H1 (cell line): Measurements from ENCODE around the gene TRAF5. TPM values are rescaled to one million over a fixed set of nuclear protein-coding genes. Genes with fewer than 3 reads are reported as not detected.

ENCODE experiments used
- BCL11A ChIP-seq, 2 experiments: IDR thresholded peaks; one replicate each; pipeline ENCODE4 v1.6.1; 2011; ENCODE audit warnings: low read depth in 2 of 2, low read length in 2 of 2, mild to moderate bottlenecking in 2 of 2
- CBX8 ChIP-seq: fragments of 300-800, 300-1000 bp; sonication (generic); IDR thresholded peaks from 2 replicates; pipeline ENCODE4 v1.7.1; 2016; ENCODE audit warnings: low read depth, low read length, borderline replicate concordance
- CTCF ChIP-seq, 3 experiments: IDR thresholded peaks; 1 replicate in 2 of 3; 2 replicates in 1 of 3; pipeline versions ENCODE4 v1.5.1 to v1.6.1; 2011; ENCODE audit warnings: low read length in 3 of 3, mild to moderate bottlenecking in 3 of 3, inconsistent platforms in 2 of 3, low read depth in 1 of 3, moderate library complexity in 1 of 3; ENCODE audit not compliant: insufficient read depth in 1 of 3; ENCODE audit errors: control extremely low read depth in 1 of 3
- EZH2 ChIP-seq: fragments of 200-600 bp; sonication (generic); IDR thresholded peaks from 2 replicates; pipeline ENCODE4 v1.7.1; 2012; ENCODE audit warnings: low read depth, mild to moderate bottlenecking, moderate library complexity, low read length, inconsistent platforms; ENCODE audit not compliant: severe bottlenecking
- GTF2F1 ChIP-seq: IDR thresholded peaks from 2 replicates; pipeline ENCODE4 v1.6.1; 2012; ENCODE audit warnings: low read depth, low read length, improper control_type of control experiment, borderline replicate concordance
- HDAC2 ChIP-seq, 2 experiments: fragments of 300-600 bp in 1 of 2; sonication (generic) in 1 of 2; IDR thresholded peaks; 2 replicates each; pipeline ENCODE4 v1.6.1; 2011 to 2012; ENCODE audit warnings: low read depth in 2 of 2, low read length in 2 of 2, mild to moderate bottlenecking in 2 of 2, moderate library complexity in 2 of 2, borderline replicate concordance in 1 of 2, inconsistent platforms in 1 of 2
- SIRT6 ChIP-seq: IDR thresholded peaks from one replicate; pipeline ENCODE4 v1.7.1; 2012; ENCODE audit warnings: low read length, inconsistent platforms
- ZNF274 ChIP-seq: IDR thresholded peaks from 2 replicates; pipeline ENCODE4 v1.7.0; 2012; ENCODE audit warnings: low read length, borderline replicate concordance; ENCODE audit errors: extremely low read depth
- polyA plus RNA-seq, 7 experiments: library from polyadenylated mRNA; depleted of rRNA in 3 of 7; stranded (reverse) in 5 of 7; unstranded in 2 of 7; fragments of >200 nt in 5 of 7; fragments of 200-250 nt in 2 of 7; gene quantifications; 1 replicate in 5 of 7; 2 replicates in 1 of 7; 4 replicates in 1 of 7; pipeline versions ENCODE4 v1.2.1 to v1.2.3, GENCODE V29; 2011 to 2013; ENCODE audit warnings: missing spikeins in 2 of 7, mixed read lengths in 2 of 7
- total RNA-seq: library from RNA; stranded (reverse); fragmentation: NEBNext Ultra II Directional; extraction: Animal tissue kit (Norgen Biotek cat#: 25700); gene quantifications from 2 replicates; pipeline ENCODE4 v1.2.1, GENCODE V29; 2021

Gene TRAF5
- total and polyA plus RNA-seq, 2 of the 8 experiments (the other 6 are each of a cell fraction or from before 2014, with no cell fraction given) = 13.0 to 17.1 TPM

GRCh38 chr1:211329764-211330201, 3.1 kb downstream of the TRAF5 start (continued):
- TF ChIP-seq ZNF274 = no peak
- no peak for TF ChIP-seq GTF2F1
- no peak for TF ChIP-seq SIRT6
- TF ChIP-seq EZH2 = no peak
- no peak for TF ChIP-seq HDAC2 (IDR thresholded peaks at IDR 0.05; ENCODE audit: borderline replicate concordance in 1 of 2, low read depth in 2 of 2, low read length in 2 of 2)
- no peak for TF ChIP-seq BCL11A (IDR thresholded peaks at IDR 0.05; ENCODE audit: low read depth in 2 of 2, low read length in 2 of 2)
- no peak for TF ChIP-seq CTCF (IDR thresholded peaks at IDR 0.05; ENCODE audit: control extremely low read depth in 1 of 3, insufficient read depth in 1 of 3, low read depth in 1 of 3, low read length in 3 of 3)
- TF ChIP-seq CBX8 = no peak
